Measurements from ENCODE around the gene CDK8.

Gene CDK8

GRCh38 chr13:26382366-26382765, 128.4 kb downstream of the CDK8 start:
- DNase-seq, result no peak

GRCh38 chr13:26382835-26383234, 128.9 kb downstream of the CDK8 start:
- DNase-seq, result no peak

GRCh38 chr13:26384587-26384986, 130.7 kb downstream of the CDK8 start:
- no peak for DNase-seq

- DNase-seq, result no peak
Measured at GRCh38 chr13:26386026-26386425, 132.1 kb downstream of the CDK8 start.

- DNase-seq, result no peak
Measured at GRCh38 chr13:26390203-26390602, 136.3 kb downstream of the CDK8 start.

GRCh38 chr13:26400545-26400944, 146.6 kb downstream of the CDK8 start:
- no peak for DNase-seq

GRCh38 chr13:26401069-26401468, 147.1 kb downstream of the CDK8 start:
- no peak for DNase-seq

- no peak for DNase-seq
Measured at GRCh38 chr13:26401578-26402021, 147.7 kb downstream of the CDK8 start.

GRCh38 chr13:26406791-26407190, 152.9 kb downstream of the CDK8 start:
- DNase-seq, result no peak

GRCh38 chr13:26411206-26411605, 157.3 kb downstream of the CDK8 start:
- DNase-seq, result no peak

- no peak for DNase-seq
Measured at GRCh38 chr13:26412263-26412662, 158.3 kb downstream of the CDK8 start.

- no peak for DNase-seq
Measured at GRCh38 chr13:26412936-26413716, 159.2 kb downstream of the CDK8 start.

- DNase-seq, result no peak
Measured at GRCh38 chr13:26420282-26420960, 166.5 kb downstream of the CDK8 start.

GRCh38 chr13:26422036-26422435, 168.1 kb downstream of the CDK8 start:
- no peak for DNase-seq

GRCh38 chr13:26423629-26424028, 169.7 kb downstream of the CDK8 start:
- DNase-seq, result peak in 2 of 58 donors; percentile 2 to 8

GRCh38 chr13:26424181-26424580, 170.3 kb downstream of the CDK8 start:
- DNase-seq, result no peak

- peak in 1 of 58 donors; percentile 3 for DNase-seq
Measured at GRCh38 chr13:26425443-26426358, 171.8 kb downstream of the CDK8 start.

GRCh38 chr13:26433776-26434175, 179.8 kb downstream of the CDK8 start:
- no peak for DNase-seq

- no peak for DNase-seq
Measured at GRCh38 chr13:26435171-26435570, 181.2 kb downstream of the CDK8 start.

GRCh38 chr13:26435646-26436045, 181.7 kb downstream of the CDK8 start:
- no peak for DNase-seq

- DNase-seq, result no peak
Measured at GRCh38 chr13:26436914-26437313, 183.0 kb downstream of the CDK8 start.

- peak in 1 of 58 donors; percentile 15 for DNase-seq
Measured at GRCh38 chr13:26440111-26440510, 186.2 kb downstream of the CDK8 start.

Data from anterior cingulate cortex (tissue), 58 donors.